Cerebellar cortex (tissue), 1 donor: ENCODE results near the gene BABAM2.

Experiments
- DNase-seq: peaks from one replicate; pipeline ENCODE4 v3.0.0-alpha.2; 2015; ENCODE audit warnings: low spot score

The BABAM2 gene

DNA sequence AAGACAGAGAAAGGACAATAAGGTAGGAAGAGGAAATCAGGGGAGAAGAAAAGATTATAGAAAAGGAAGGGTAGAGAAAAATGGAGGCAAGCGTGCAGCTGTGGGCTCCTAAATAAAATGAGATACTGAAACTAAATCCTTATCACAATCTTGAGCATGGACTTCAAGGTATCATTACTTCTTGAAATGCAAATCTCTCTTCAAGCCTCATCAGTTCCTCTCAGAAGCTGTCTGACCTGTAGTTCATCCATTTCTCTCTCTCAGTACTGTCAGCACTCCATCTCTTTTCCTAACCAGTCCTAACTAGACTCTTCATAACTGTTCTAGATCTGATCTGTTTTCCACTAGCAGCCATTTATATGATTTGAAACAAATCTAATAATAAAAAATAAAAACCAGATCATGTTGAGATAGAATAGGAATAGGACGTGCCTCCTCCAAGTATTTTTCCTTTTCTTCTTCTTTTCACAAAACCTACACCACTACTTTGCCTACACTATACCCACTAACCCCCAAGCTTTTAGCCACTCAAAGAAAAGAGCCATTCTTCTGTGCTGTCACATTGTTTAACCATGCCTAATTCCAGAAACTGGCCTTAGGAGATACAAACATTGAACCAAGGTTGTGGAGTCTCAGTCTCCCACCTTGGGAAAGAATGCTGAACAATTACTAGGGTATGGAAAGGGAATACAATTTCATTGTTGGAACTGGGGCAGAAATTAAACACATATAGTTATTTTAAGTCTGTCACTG, 21.1 kb downstream of the BABAM2 start:
- no peak for DNase-seq

- DNase-seq, result no peak
These were observed 22.0 kb downstream of the BABAM2 start for GRCh38 chr2:27912512-27912911.

DNA sequence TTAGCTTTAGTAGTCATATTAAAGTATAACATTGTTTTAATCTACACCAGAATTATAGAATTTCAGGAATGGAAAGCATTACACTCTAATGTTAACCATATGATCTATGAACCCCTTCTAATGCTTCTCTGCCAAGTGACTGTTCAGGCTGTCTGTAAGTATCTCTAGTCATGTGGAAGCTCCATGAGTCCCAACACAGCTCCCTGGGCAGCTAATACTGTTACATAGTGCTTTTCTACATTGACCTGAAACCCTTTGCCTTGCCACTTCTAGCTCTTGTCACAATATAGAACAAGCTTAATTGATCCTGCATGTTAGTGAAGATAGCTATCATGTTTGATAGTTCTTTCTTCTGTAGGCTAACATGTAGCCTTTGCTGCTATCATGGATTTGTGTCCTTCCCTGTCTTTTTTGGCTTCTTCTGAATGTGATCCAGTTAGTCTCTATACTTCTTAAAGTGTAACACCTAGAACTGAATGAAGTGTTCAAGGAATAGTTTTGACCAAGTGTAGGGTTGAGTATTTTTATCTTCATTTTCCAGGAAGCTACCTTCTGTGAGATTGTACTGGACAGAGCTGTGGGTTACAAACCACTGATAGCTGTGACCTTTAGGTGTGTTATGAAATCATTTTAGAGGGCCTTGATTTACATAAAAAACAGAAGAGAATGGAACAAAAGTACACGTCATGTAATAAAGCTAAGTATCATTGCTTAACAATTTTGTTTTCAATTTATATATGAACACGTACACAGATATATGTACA, 23.7 kb downstream of the BABAM2 start:
- DNase-seq, result no peak

GRCh38 chr2:27914805-27915175, 24.3 kb downstream of the BABAM2 start:
- no peak for DNase-seq

DNA sequence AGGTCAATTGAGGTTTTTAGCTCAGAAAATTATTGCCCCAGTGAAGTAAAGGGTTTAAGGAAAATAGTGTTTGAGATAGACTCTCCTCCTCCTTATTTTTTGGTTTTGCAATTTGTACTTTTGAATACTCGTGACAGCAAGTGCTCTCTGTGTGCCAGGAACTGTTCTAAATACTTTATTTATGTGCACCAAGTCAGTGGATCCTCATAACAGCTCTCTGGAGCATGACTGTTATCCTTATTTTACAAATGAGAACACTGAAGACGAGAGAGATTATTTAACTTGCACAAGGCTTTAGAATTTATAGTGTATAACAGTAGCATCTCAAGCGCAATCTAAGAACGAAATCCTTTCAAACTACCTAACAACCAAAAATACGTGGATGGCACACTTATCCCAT, 24.7 kb downstream of the BABAM2 start:
- no peak for DNase-seq

DNA sequence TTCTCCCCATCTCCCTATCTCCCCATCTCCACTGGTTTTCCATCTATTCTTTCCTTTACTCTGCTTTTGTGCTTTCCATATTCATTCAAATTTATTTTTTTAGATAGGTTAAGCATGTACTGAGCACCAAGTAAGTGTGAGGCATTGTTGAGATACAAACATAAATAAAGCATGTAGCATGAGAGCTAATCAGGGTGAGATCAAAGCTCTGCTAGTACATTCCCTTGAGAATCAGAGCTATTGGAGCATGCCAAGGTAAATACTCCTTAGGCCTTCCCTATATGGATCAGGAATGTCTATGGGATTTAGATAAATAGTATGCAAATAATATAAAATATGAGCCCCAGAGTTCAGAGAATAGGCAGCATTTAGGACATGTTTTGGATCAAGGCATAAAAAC, 25.3 kb downstream of the BABAM2 start:
- DNase-seq, result no peak

GRCh38 chr2:27916293-27916995, 25.9 kb downstream of the BABAM2 start:
- no peak for DNase-seq

- no peak for DNase-seq
These were observed 29.8 kb downstream of the BABAM2 start for GRCh38 chr2:27920148-27920885.

DNA sequence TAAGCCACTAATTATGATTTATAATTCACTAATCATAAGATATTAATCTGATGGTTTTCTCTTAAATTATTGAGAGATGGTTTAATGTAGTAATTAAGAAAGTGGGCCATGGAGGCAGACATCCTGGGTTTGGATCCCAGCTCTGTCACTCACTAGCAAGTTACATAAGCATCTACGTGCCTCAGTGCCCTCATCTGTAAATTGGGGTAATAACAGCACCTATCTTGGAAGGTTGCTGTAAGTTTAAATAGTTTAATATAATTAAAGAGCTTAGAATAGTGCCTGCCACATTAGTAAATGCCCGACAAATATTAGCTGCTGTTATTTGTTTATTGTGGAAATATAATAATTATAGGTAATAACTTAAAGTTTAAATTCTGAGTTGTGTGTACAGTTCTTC, 30.9 kb downstream of the BABAM2 start:
- no peak for DNase-seq

DNA sequence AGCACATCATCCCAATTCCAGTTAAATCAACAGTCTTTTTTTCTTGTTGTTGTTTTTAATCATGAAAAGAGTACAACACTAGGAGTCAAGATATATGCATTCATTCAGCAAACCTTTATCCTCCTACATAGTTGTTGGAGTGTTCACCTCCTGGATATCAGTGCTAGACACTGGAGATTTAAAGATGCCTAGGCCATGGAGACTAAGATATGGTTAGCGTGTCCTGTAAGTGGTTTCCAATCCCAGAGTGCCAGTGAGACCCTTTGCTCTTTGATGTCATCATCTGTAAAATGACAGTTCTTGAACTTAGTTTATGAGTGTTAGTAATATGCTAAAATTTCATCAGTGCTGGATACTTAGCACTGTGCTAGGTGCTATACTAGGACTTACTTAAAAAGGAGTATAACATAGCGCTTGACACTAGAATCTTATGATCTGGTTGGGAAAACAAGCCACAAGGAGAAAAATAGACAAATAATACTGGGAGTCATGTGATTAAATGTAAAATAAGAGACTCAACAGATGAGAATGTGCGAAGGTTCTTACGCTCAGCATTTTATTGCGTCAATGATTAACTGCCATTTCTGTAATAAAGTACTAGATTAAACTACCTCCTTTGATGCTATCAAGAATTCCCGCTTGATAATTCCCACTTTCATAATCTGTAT, 31.5 kb downstream of the BABAM2 start:
- no peak for DNase-seq

DNA sequence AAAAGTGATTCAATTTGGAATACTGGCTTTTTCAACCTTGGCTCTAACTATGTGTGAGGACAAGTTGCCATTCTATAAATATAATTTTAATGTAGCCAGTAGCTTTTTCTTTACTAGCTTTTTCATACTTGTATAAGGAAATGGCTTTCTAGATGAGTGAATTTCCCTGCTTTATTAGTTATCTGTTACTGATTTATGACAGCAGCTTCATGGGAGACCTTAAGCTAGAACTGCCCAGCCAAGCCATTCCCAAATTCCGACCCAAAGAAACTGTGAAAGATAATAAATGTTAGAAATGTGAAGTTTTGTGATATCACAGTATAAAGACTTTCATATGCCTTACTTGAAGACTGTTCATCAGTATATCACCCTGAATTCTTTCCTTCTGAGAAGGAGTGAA, 32.3 kb downstream of the BABAM2 start:
- DNase-seq, result no peak

GRCh38 chr2:27925766-27926472, 35.4 kb downstream of the BABAM2 start:
- no peak for DNase-seq

DNA sequence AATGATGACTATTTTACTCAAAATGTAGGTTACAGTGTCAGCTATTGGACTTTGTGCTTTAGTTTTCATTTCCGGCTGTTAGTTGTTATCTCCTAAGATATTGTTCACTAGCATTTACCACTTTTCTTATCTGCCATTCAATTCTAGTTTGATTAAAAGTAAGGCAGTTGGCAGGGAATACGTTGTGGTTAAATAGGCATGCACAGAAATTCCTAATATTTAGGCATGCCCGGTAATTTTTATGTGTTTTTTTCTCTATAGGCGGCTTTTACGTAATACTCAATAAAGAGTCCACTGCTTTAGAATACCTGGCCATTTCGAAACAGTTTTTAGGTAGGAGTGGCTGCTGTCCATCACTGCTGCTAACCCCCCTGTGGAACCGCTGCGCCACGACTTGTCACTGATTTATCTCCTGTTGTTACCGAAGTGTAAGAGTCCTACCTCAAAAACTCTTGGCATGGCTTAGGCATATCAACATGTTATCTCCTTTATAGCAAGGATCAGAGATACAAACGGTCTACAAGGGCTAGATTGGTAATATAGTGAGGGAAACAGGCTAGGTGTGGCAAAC, 39.5 kb downstream of the BABAM2 start:
- DNase-seq, result no peak

GRCh38 chr2:27931361-27931950, 40.9 kb downstream of the BABAM2 start:
- DNase-seq, result no peak

DNA sequence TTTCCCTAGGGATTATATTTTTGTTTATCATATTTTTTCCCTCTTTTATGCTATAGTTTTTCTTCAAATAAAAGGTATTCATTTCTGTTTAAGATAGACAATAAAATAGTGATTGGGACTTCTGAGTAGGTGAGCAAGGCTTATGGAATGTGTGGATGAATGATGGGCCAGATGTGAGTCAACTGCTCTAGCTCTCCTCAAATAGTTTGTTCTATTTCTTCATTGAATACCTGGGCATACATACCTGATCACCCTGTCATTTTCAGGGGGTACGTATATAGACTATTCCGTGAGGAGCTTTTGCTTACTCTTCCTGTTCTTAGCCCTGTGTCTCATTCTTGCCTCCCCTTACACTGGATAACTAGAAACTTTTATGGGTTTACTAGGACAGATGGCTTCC, 41.9 kb downstream of the BABAM2 start:
- DNase-seq, result no peak

DNA sequence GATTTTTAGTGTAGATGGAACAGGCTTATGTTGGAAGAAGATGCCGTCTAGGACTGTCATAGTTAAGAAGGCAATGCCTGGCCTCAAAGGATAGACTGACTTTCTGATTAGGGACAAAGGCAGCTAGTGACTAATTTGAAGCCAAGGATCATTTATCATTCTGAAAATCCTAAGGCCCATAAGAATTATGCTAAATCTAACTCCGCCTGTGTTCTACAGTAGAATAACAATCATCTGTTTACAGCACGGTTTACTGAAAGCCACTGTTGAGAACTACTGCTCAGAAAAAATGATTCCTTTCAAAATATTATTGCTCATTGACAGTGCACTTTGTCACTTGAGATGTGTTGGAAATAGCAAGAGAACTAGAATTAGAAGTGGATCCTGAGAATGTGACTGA, 44.5 kb downstream of the BABAM2 start:
- DNase-seq, result no peak

GRCh38 chr2:27940090-27940671, 49.7 kb downstream of the BABAM2 start:
- no peak for DNase-seq

DNA sequence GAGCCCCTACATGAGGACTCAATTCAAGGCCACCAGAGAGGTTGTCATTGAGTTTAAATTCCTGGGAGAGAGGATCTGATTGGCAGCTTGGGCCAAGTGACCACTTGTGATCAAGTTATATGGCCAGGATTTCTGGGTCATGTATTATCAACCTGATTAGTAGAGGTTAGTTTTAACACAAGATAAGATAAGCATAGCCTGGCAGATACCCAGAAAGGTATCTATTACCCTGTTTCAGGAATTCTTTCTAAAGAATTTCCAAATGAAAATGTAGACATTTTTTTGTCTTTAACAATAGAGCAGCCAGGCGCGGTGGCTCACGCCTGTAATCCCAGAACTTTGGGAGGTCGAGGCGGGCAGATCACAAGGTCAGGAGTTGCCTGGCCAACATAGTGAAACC, 50.5 kb downstream of the BABAM2 start:
- no peak for DNase-seq

GRCh38 chr2:27942612-27943547, 52.4 kb downstream of the BABAM2 start:
- no peak for DNase-seq
